HG03045 (cell line): ENCODE data around the gene DGCR6L.
"Not testable (repeated sequence)": the region's sequence is repeated elsewhere in the genome, so short reads cannot be mapped to it uniquely, and the experiment has no call there.

Source experiments
- ATAC-seq: cut with Tn5 transposase; IDR thresholded peaks from one replicate; pipeline ENCODE4 v1.9.1; 2021; ENCODE audit warnings: mild to moderate bottlenecking, moderate library complexity; ENCODE audit not compliant: unreplicated experiment

DGCR6L gene

DNA sequence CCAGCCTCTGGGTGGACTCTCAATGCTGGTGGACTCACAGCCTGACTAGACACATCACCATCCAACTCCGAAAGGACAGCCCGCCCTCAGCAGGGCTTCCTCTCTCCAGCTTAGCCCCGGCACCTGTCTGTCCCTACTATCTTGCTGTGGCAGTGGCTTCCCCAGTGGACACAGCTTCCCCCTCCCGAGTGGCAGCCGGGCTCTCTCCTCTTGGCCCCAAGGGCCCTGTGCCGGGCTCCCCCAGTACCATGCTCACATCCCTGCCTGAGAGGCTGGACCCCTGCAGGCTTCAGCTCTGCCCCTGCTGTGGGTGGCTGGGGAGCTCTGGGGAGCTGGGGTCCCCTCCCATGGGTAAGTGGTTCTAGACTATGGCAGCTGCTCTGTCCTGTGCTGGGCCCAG, 9.1 kb downstream of the DGCR6L start:
- ATAC-seq = not testable (repeated sequence)

DNA sequence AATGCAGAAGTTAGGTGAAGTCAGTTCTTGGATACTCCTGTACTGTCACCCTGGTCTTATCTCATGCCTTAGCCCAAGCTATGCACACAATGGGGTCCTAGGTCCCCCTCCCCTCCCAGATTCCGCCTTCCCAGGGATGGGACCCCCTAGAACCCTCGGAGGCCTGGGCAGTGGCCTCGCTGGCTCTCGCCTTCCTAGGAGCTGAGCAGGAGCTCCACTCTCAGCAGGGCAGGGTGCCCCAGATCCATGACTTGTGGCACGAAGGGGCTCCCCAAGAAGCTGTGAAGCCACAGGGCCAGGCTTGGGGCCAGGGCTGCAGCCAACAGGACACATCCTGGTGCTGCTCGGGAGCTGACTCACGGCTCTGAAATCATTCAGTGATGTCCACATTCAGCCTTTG, 9.7 kb downstream of the DGCR6L start:
- not testable (repeated sequence) for ATAC-seq

DNA sequence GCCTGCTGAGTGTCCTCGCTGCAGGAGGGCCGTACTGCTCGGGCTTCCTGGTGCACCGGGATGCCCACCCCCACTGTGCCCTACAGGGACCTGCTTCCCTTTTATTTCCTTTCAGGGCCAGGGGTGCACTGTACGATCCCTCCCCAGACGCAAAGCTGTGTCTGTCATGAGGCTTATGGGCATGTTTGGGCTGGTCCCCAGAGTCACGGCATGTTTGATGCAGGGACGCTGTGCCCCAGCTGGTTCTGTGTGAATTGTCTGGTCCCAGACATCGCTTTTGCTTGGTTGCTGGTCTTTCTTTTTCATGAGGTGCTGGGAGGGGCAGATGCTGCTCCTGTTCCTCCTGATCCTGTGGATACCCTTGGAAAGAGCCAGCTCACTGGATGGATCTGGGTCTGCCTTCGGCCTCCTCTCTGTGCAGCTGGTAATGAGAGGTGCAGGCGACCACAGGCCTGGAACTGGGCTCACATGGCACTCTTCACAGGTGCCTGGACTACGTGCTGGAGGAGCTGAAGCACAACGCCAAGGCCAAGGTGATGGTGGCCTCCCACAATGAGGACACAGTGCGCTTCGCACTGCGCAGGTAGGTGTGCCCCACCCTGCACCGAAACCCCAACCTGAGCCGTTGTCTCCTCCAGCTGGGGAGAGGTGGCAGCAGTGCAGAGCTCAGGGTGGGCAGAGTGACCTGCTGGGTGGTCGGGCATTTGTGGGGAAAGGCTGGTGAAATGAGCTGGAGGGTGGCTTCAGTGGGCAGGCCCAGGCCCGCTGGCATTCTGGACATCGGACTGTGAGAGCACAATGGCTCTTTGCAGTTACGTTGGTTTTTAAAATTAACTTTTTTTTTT, 10.8 kb downstream of the DGCR6L start:
- not testable (repeated sequence) for ATAC-seq

GRCh38 chr22:20307448-20308447, 12.1 kb downstream of the DGCR6L start:
- ATAC-seq = not testable (repeated sequence)

DNA sequence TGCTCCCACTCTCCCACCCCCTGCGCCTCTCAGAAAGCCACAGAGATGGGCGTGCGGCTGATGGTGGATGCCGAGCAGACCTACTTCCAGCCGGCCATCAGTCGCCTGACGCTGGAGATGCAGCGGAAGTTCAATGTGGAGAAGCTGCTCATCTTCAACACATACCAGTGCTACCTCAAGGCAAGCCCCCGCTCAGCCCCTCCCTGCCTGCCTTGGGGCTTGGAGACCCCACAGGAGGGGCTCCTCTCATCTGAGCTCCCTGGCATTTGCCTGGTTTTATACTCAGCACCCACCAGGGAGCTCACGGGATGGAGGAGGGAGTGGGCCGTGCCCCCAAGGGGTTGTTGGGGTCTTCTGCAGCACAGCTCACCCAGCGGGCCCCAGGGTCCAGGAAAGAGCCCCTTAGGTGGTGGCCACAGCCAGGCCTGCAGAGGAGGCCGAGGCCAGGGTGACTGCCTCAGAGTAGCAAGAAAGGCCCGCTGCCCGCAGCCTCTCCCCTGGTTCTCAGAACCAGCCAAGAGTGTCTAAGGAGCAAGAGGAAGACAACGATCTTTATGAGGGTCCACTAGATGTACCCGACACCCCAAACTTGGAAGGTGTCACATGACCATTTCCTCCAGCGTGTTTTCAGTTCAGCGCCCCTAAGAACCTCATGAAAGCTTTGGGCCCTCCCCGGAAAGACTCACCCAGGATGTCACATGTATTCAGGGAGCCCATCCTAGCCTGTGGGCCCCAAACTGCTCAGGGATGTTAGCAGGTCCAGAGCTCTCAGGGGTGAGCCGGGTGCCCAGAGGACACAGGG, 13.0 kb downstream of the DGCR6L start:
- not testable (repeated sequence) for ATAC-seq

- no peak for ATAC-seq
Measured at GRCh38 chr22:20305894-20306645, 13.8 kb downstream of the DGCR6L start.

DNA sequence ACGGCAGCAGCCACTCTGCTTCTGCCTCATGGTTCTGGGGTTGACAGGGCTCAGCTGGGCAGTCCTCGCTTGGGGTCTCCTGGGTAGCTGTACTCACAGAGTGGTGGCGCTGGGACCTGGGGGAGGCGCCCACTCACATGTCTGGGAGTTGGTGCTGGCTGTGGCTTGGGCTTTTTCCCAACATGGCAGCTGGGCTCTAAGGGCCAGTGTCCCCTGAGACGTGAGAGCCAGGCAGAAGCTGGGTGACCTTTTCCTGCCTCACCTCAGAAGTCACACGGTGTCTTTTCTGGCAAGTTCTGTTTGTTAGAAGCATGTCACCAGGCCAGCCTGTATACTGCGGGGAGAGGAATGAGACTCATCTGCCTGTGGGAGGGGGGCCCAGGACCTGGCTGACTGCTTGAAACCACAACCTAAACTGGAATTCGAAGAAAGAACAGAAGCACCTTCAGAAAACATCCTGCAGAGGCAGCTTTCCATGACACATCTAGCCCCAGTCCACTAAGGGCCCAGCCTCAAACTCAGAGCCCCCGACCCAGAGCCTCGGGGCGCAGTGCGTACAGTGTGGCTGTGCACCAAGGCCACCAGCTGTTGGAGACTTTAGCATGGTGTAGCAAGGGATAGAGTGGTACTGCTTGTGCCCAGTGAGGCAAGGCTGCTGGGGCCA, 14.5 kb downstream of the DGCR6L start:
- ATAC-seq = not testable (repeated sequence)

DNA sequence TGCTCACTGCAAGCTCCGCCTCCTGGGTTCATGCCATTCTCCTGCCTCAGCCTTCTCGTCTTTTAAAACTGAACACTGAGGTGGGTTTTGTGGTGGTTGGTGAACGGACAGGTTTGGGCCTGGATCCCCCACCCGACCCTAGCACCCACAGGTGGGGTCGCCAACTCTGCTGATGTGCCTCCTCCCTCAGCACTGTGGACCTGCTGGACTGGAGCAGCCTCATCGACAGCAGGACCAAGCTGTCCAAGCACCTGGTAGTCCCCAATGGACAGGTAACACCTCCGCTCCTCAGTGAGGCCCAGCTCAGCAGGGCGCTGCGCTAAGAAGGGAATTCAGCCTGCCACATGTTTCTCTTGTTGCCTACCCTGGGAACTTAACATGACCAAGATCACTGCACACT, 15.2 kb downstream of the DGCR6L start:
- ATAC-seq = no peak

DNA sequence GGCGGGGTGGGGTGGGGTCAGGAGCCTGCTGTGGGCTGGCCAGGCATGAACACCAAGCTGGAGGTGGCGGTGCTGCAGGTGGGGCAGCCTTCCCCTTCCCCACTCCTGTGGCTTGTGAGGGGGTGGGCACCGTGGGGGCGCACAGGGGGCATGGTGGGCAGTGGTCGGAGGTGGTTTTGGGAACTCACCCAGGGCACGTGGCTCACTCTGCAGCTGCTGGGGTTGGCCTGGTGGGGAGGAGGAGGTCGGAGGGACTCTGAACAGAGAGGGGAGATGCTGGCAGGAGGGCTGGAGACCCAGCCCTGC, 16.7 kb downstream of the DGCR6L start:
- not testable (repeated sequence) for ATAC-seq

DNA sequence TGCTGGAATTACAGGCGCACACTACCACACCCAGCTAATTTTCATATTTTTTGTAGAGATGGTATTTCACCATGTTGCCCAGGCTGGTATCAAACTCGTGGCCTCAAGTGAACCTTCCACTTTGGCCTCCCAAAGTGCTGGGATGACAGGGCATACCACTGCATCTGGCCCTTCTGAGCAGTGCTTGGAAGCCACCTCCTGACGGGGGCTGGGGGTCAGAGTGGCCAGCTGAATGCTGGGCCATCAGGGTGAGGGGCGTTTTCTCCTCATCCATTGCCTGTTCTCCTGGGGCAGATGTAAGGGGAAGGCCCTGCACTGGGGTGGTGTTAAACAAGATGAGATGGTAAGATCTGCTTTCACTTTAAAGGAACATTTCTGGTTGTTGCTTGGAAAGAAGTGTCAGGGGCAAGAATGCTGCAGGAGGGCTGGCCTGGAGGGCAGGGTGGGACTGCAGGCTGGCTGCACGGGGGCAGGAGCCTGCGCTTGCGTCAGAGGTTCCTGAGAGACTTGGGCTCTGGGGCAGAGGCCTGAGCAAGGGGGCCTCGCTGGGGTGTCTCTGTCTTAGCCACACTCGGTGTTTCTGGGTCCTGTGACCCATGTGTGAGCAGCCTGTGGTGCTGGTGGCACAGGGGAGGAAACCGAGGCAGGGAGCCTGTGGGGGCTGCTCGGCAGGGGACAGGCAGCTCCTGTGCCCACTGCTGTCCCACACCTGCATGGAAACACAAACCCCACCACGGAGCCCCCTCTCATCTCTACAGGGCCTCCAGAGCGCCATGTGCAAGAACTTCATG, 17.2 kb downstream of the DGCR6L start:
- ATAC-seq = no peak

GRCh38 chr22:20299746-20300136, 20.1 kb downstream of the DGCR6L start:
- no peak for ATAC-seq

- ATAC-seq = peak; percentile 55
Measured at GRCh38 chr22:20298803-20299745, 20.8 kb downstream of the DGCR6L start.

GRCh38 chr22:20298110-20298802, 21.6 kb downstream of the DGCR6L start:
- ATAC-seq = no peak

- no peak for ATAC-seq
Measured at GRCh38 chr22:20297414-20298109, 22.3 kb downstream of the DGCR6L start.

GRCh38 chr22:20296598-20296997, 23.3 kb downstream of the DGCR6L start:
- no peak for ATAC-seq

GRCh38 chr22:20295262-20296064, 24.4 kb downstream of the DGCR6L start:
- ATAC-seq = no peak
